ENCODE results near the gene VAC14. TPM values are rescaled to one million over a fixed set of nuclear protein-coding genes. Genes with fewer than 3 reads are reported as not detected.
"Not testable (repeated sequence)": the region's sequence is repeated elsewhere in the genome, so short reads cannot be mapped to it uniquely, and the experiment has no call there.

VAC14 gene
- 10 to 100 TPM; 33.6 to 50.9 TPM for total RNA-seq

DNA sequence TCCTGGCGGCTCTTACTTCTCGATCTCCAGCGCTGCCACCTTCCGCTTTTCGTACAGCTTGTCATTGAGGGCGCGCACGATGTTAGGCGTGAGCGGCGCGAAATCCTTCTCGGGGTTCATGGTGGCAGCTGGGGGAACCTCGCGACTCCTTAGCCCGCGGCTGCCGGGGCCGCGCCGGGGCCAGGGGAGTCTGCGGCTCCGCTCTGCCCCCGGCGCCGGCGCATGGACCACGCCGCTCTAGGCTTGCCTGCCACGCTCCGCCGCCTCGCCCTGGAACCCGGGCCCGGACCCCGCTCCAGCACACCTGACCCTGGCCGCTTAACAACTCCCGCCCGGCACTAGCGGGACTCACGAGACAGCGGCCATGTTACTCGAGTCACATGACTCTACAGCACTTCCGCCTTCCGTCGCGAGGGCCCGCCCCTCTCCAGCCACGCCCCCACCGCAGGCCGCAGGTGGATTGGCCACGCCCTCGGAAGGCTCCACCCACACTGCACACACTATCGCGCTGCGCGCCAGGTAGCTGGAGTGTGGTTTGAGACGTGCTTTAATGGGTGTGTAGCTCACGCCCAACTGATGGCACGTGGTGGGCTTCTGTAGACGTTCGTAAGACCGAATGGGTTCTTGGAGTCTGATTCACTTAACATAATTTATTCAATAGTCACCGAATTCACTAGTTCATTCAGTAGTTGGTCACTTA lies at the start of gene VAC14:
VAC14 (minus strand) TSS at position 378 of the 700 bp plus-strand sequence; CDS start at position 120, 258 bp downstream.
- ATAC-seq (peak; percentile 97 to 99), DNase-seq (ENCODE audit: low spot score) (peak; percentile 94)
- Mint-ChIP-seq H3K9me3 (no peaks in the 10 kb centered on the region), H3K4me1 (ENCODE audit: low read depth in 2 of 2) (peaks cover 14 to 17% of the 10 kb centered on the region in 2 donors), H3K36me3 (no peaks in the 10 kb centered on the region), H3K4me3 (peak within 1 kb of the TSS; percentile 91), H3K27ac (peak within 1 kb of the TSS; percentile 43 to 91), H3K27me3 (peaks cover 0 to 5% of the 10 kb centered on the region in 2 donors)

GRCh38 chr16:70823498-70824118 lies 22.6 kb upstream of the VAC14 start:
- H3K27me3 Mint-ChIP-seq = not testable (repeated sequence)

DNA sequence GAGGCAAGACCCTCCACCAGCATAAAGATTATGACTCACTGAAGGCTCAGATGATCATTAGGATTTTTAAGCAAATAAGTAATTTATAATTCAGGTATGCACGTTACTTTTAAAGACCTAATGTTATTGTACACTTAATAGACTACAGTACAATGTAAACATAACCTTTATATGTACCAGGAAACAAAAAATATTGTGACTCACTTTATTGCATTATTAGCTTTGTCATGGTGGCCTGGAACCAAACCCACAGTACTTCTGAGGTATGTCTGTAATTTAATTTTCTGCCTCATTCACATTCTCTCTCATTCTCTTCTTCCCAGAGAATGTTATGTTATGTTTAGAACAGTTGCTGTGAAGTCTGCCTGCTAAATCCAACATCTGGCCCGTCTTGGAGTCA lies 21.8 kb upstream of the VAC14 start:
- not testable (repeated sequence) for H3K27ac Mint-ChIP-seq; H3K4me1 Mint-ChIP-seq (ENCODE audit: low read depth in 2 of 2); H3K9me3 Mint-ChIP-seq; H3K36me3 Mint-ChIP-seq; H3K4me3 Mint-ChIP-seq; ATAC-seq; DNase-seq (ENCODE audit: low spot score); H3K27me3 Mint-ChIP-seq

More at GRCh38 chr16:70823498-70824118, 22.6 kb upstream of the VAC14 start:
- not testable (repeated sequence) for H3K4me1 Mint-ChIP-seq (ENCODE audit: low read depth in 2 of 2); H3K4me3 Mint-ChIP-seq; DNase-seq (ENCODE audit: low spot score); ATAC-seq; H3K36me3 Mint-ChIP-seq; H3K9me3 Mint-ChIP-seq; H3K27ac Mint-ChIP-seq

DNA sequence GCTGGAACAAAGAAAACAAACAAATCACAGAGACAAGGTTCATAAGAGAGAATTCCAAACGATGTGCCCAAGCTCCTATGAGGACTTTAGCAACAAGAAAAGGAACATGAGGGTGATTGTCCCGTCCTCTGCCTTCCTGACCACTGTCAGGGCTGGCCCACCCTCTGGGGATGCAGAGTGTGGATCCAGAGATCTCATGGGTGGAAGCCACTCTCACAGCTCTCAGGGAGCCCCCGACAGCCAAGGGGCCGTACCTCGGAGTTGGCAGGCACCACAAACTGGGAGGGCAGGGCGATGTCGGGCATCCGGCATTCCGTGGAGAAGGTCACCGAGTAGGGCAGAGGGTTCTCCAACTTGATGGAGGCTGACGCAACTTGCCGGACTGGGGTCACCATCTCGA lies 17.1 kb upstream of the VAC14 start:
- not testable (repeated sequence) for H3K36me3 Mint-ChIP-seq; DNase-seq (ENCODE audit: low spot score); H3K4me3 Mint-ChIP-seq; H3K4me1 Mint-ChIP-seq (ENCODE audit: low read depth in 2 of 2); H3K27ac Mint-ChIP-seq; H3K9me3 Mint-ChIP-seq; H3K27me3 Mint-ChIP-seq
- peak in 1 of 2 donors; percentile 52 for ATAC-seq

DNA sequence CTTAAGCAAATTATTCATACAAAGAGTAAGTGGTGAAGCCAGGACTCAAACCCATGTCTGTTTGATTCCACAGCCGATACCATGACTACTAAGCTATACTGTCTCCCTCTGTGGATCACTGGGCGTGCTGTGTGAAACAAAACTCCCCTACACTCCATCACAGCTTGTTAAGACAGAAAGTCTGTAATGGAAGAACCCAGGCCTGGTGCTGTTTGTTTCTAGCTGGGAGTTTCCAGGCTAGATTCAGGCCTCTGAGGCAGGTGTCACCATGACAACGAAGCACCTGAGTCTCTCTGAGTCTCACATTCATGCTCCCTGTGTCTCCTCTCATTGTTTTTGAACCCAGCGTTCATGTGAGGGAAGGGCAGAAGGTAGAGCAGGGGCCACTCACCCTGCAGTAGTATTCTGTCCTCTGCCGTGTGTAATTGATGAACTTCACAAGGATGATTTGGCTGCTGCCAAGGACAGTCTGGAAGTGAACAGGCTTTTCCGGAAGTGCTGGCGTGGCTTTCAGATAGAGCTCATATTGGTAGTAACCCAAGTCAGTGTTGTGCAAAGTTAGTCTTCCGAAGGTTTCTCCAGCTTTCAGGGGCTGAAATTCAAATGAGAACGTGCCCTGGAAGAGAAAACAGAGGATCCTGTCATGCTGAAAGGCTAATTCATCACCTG lies 8.6 kb upstream of the VAC14 start:
- H3K36me3 Mint-ChIP-seq = no peaks in the 10 kb centered on the region
- DNase-seq (ENCODE audit: low spot score) = no peak
- H3K9me3 Mint-ChIP-seq = no peaks in the 10 kb centered on the region
- ATAC-seq = no peak
- H3K27me3 Mint-ChIP-seq = peaks cover 4 to 13% of the 10 kb centered on the region in 2 donors
- H3K4me3 Mint-ChIP-seq = no peak overlapping the region
- no peak overlapping the region for H3K27ac Mint-ChIP-seq
- H3K4me1 Mint-ChIP-seq (ENCODE audit: low read depth in 2 of 2) = no peaks in the 10 kb centered on the region

GRCh38 chr16:70808371-70808770 lies 7.4 kb upstream of the VAC14 start:
- Mint-ChIP-seq H3K27me3 (peaks cover 9 to 13% of the 10 kb centered on the region in 2 donors), H3K4me3 (no peak overlapping the region), H3K36me3 (no peaks in the 10 kb centered on the region), H3K9me3 (no peaks in the 10 kb centered on the region), H3K27ac (no peak overlapping the region), H3K4me1 (ENCODE audit: low read depth in 2 of 2) (no peaks in the 10 kb centered on the region)
- DNase-seq (ENCODE audit: low spot score) (no peak), ATAC-seq (no peak)

- no peak overlapping the region for H3K27ac Mint-ChIP-seq
Measured at GRCh38 chr16:70805787-70806186, 4.8 kb upstream of the VAC14 start.

DNA sequence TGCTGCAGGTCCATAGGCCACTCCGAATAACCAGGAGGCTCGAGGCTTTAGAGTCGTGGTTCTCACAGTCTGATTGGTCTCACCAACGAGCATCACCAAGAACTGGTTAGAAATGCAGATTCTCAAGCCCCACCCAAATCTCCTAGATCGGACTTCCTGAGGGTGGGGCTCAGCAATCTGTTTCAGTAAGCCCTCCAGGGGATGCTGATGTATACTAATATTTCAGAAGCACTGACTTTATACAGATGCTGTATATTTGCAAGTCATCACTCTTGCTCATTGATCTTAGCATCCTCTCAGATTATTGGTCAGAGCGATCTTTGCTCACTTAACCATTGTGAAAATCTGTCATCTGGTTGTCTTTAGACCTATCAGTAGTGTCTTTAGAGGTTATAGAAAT lies 4.4 kb upstream of the VAC14 start:
- H3K27ac Mint-ChIP-seq = no peak overlapping the region
- no peaks in the 10 kb centered on the region for H3K36me3 Mint-ChIP-seq
- H3K27me3 Mint-ChIP-seq = peaks cover 9 to 12% of the 10 kb centered on the region in 2 donors
- H3K4me1 Mint-ChIP-seq (ENCODE audit: low read depth in 2 of 2) = peaks cover 2 to 3% of the 10 kb centered on the region in 2 donors
- H3K9me3 Mint-ChIP-seq = no peaks in the 10 kb centered on the region
- ATAC-seq (no peak), DNase-seq (ENCODE audit: low spot score) (no peak)
- H3K4me3 Mint-ChIP-seq = no peak overlapping the region

More at GRCh38 chr16:70805787-70806186, 4.8 kb upstream of the VAC14 start:
- no peaks in the 10 kb centered on the region for H3K36me3 Mint-ChIP-seq
- peaks cover 9 to 13% of the 10 kb centered on the region in 2 donors for H3K27me3 Mint-ChIP-seq
- DNase-seq (ENCODE audit: low spot score) (no peak), ATAC-seq (no peak)
- H3K4me1 Mint-ChIP-seq (ENCODE audit: low read depth in 2 of 2) = no peaks in the 10 kb centered on the region
- H3K9me3 Mint-ChIP-seq = no peaks in the 10 kb centered on the region
- no peak overlapping the region for H3K4me3 Mint-ChIP-seq

- no peak for ATAC-seq
- Mint-ChIP-seq H3K36me3 (no peaks in the 10 kb centered on the region), H3K9me3 (no peaks in the 10 kb centered on the region), H3K4me3 (no peak overlapping the region), H3K27ac (no peak overlapping the region), H3K4me1 (ENCODE audit: low read depth in 2 of 2) (peaks cover 5 to 9% of the 10 kb centered on the region in 2 donors), H3K27me3 (peaks cover 6 to 9% of the 10 kb centered on the region in 2 donors)
- DNase-seq (ENCODE audit: low spot score) = no peak
Measured at GRCh38 chr16:70804734-70805169, 3.8 kb upstream of the VAC14 start.

GRCh38 chr16:70804153-70804733 lies 3.3 kb upstream of the VAC14 start:
- DNase-seq (ENCODE audit: low spot score) = no peak
- H3K27ac Mint-ChIP-seq = no peak overlapping the region
- no peaks in the 10 kb centered on the region for H3K36me3 Mint-ChIP-seq
- no peak for ATAC-seq
- H3K4me1 Mint-ChIP-seq (ENCODE audit: low read depth in 2 of 2) = peaks cover 8 to 12% of the 10 kb centered on the region in 2 donors
- H3K27me3 Mint-ChIP-seq = peaks cover 6 to 9% of the 10 kb centered on the region in 2 donors
- no peak overlapping the region for H3K4me3 Mint-ChIP-seq
- H3K9me3 Mint-ChIP-seq = no peaks in the 10 kb centered on the region

DNA sequence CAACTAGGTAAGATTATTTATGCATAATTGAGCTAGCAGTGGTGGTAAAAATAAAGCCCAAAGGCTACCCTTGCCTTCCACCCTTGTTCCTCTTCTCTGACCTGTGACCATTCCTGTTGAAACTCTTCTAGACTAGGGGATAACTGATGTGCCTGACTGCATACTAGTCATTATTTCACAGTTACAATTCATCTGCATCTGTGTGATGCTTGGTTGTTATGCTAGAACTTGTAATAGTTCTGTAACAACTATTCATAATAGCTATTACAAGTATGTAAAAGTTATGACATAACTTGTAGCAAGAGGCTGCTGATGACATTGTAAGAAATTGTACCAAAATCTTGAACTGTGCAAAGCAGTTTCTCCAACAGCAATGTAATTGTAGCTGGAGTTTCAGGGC lies 2.4 kb upstream of the VAC14 start:
- ATAC-seq = no peak
- DNase-seq (ENCODE audit: low spot score) = no peak
- Mint-ChIP-seq H3K4me1 (ENCODE audit: low read depth in 2 of 2) (peaks cover 14 to 17% of the 10 kb centered on the region in 2 donors), H3K4me3 (no peak overlapping the region), H3K9me3 (no peaks in the 10 kb centered on the region), H3K27me3 (peaks cover 6 to 9% of the 10 kb centered on the region in 2 donors), H3K27ac (no peak overlapping the region), H3K36me3 (no peaks in the 10 kb centered on the region)

DNA sequence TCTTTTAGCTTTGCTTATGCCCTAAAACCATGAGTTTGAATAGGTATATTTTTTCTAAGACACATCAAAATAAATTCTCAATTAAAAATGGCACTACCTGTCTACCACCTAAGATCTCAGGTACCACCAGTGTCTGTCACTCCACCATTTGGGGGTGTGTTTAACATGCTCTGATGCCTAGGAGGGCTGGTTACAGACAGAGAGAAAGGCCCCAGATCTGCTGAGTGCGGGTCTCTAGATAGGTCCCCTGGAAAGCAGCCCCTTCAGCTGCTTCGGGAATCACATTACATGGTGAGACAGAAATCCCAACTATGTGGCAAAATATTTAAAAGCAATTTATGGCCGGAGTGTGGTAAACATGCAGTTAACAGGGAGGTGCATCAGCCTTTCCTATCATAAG lies 653 bp upstream of the VAC14 start:
- ATAC-seq (no peak), DNase-seq (ENCODE audit: low spot score) (no peak)
- Mint-ChIP-seq H3K36me3 (no peaks in the 10 kb centered on the region), H3K9me3 (no peaks in the 10 kb centered on the region), H3K4me3 (peak overlapping the region; percentile 91), H3K4me1 (ENCODE audit: low read depth in 2 of 2) (peaks cover 14 to 17% of the 10 kb centered on the region in 2 donors), H3K27me3 (peaks cover 3 to 5% of the 10 kb centered on the region in 2 donors), H3K27ac (no peak overlapping the region)

DNA sequence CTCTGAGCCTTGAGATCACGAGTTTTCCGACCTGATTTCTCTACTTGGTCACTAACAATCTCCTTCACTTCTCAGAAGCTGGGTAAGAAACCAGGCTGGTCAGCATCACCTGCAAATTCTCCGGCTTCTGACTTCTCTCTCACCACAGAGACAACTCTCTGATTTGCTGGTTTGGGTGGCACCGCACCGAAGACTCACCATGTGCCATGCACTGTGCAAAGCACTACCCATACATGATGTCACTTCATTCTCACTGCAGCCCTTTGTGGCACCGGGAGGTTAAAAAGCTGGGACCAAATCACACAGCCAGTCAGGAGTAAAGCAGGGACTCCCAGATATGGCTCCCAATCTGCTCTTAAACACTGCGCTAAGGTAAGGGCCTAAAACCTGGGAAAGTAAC lies 647 bp downstream of the VAC14 start:
- peaks cover 0 to 5% of the 10 kb centered on the region in 2 donors for H3K27me3 Mint-ChIP-seq

More for the DNA sequence above, 647 bp downstream of the VAC14 start:
- H3K4me1 Mint-ChIP-seq (ENCODE audit: low read depth in 2 of 2) = peaks cover 14 to 17% of the 10 kb centered on the region in 2 donors
- H3K27ac Mint-ChIP-seq = peak overlapping the region; percentile 43 to 91
- peak in 1 of 2 donors; percentile 7 for ATAC-seq
- no peaks in the 10 kb centered on the region for H3K9me3 Mint-ChIP-seq
- H3K4me3 Mint-ChIP-seq = peak overlapping the region; percentile 91
- DNase-seq (ENCODE audit: low spot score) = no peak
- no peaks in the 10 kb centered on the region for H3K36me3 Mint-ChIP-seq

Data from natural killer cell treated with Interleukin-12 subunit alpha and Interleukin-12 subunit beta and Interleukin-15 and Interleukin-18, amount 100 ng/mL, for 72 hours (primary cell).